H1 (cell line): Measurements from ENCODE around the gene MGAT5.

Experiments used
- CBX5 ChIP-seq: fragments of 300-800, 300-1000 bp; sonication (generic); IDR thresholded peaks from 2 replicates; pipeline ENCODE4 v1.7.1; 2016; ENCODE audit warnings: antibody characterized with exemption, low read length, low read depth
- CTCF ChIP-seq, 3 experiments: IDR thresholded peaks; 1 replicate in 2 of 3; 2 replicates in 1 of 3; pipeline versions ENCODE4 v1.5.1 to v1.6.1; 2011; ENCODE audit warnings: low read length in 3 of 3, mild to moderate bottlenecking in 3 of 3, inconsistent platforms in 2 of 3, low read depth in 1 of 3, moderate library complexity in 1 of 3; ENCODE audit not compliant: insufficient read depth in 1 of 3; ENCODE audit errors: control extremely low read depth in 1 of 3
- GTF2F1 ChIP-seq: IDR thresholded peaks from 2 replicates; pipeline ENCODE4 v1.6.1; 2012; ENCODE audit warnings: low read depth, low read length, improper control_type of control experiment, borderline replicate concordance
- HDAC2 ChIP-seq, 2 experiments: fragments of 300-600 bp in 1 of 2; sonication (generic) in 1 of 2; IDR thresholded peaks; 2 replicates each; pipeline ENCODE4 v1.6.1; 2011 to 2012; ENCODE audit warnings: low read depth in 2 of 2, low read length in 2 of 2, mild to moderate bottlenecking in 2 of 2, moderate library complexity in 2 of 2, borderline replicate concordance in 1 of 2, inconsistent platforms in 1 of 2
- POLR2A ChIP-seq, 2 experiments: IDR thresholded peaks; 1 replicate in 1 of 2; 2 replicates in 1 of 2; pipeline ENCODE4 v1.6.1; 2011; ENCODE audit warnings: low read depth in 2 of 2, low read length in 2 of 2, mild to moderate bottlenecking in 2 of 2; ENCODE audit errors: control extremely low read depth in 1 of 2
- POLR2AphosphoS5 ChIP-seq: IDR thresholded peaks from 2 replicates; pipeline ENCODE4 v1.6.1; 2011; ENCODE audit warnings: low read depth, low read length
- RAD21 ChIP-seq, 2 experiments: IDR thresholded peaks in 1 of 2; conservative IDR thresholded peaks in 1 of 2; 2 replicates each; pipeline ENCODE4 v1.6.1; 2011; ENCODE audit warnings: low read depth in 2 of 2, low read length in 2 of 2, improper control_type of control experiment in 1 of 2, inconsistent platforms in 1 of 2, mild to moderate bottlenecking in 1 of 2, moderate library complexity in 1 of 2
- RNF2 ChIP-seq: fragments of 200-900, 300-1000 bp; sonication (generic); IDR thresholded peaks from 2 replicates; pipeline ENCODE4 v1.7.1; 2016; ENCODE audit warnings: borderline replicate concordance, low read depth, mild to moderate bottlenecking, antibody characterized with exemption, low read length; ENCODE audit not compliant: poor library complexity, severe bottlenecking; ENCODE audit errors: missing control alignments
- TEAD4 ChIP-seq: IDR thresholded peaks from 2 replicates; pipeline ENCODE4 v1.6.1; 2012; ENCODE audit warnings: low read depth, low read length, inconsistent platforms, mixed read lengths
- USF2 ChIP-seq: IDR thresholded peaks from 2 replicates; pipeline ENCODE4 v1.6.1; 2011; ENCODE audit warnings: low read length, improper control_type of control experiment
- ZNF274 ChIP-seq: IDR thresholded peaks from 2 replicates; pipeline ENCODE4 v1.7.0; 2012; ENCODE audit warnings: low read length, borderline replicate concordance; ENCODE audit errors: extremely low read depth
- TF ChIP-seq, protein P1 (sequence below): IDR thresholded peaks from 2 replicates; pipeline ENCODE4 v1.6.1; 2012; ENCODE audit warnings: inconsistent platforms

DNA sequence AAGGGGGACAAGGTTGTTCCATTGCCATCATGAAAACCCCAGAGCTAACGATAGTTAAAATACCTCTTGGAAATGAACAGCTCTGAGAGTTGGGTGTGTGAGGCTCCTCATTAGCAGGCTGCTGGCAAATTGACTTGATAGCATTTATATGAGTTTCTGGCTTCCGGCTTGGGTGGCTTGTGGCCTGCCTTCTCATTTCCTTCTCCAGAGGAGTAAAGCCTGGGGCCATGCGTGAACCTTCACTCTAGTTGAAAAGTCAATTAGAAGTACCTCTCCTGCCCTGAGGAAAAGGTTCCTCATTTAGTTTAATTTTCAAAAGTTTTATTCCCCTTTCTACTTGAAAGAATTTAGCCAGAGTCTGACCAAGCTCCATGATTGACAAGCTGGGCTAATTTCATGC lies 67.1 kb downstream of the MGAT5 start:
- TF ChIP-seq RAD21 (IDR thresholded peaks at IDR 0.05 in 1 of 2, conservative IDR thresholded peaks at IDR 0.05 in 1 of 2; ENCODE audit: low read depth in 2 of 2, low read length in 2 of 2) (no peak), POLR2A (IDR thresholded peaks at IDR 0.05; ENCODE audit: control extremely low read depth in 1 of 2, low read depth in 2 of 2, low read length in 2 of 2) (no peak), POLR2AphosphoS5 (no peak), CTCF (IDR thresholded peaks at IDR 0.05; ENCODE audit: control extremely low read depth in 1 of 3, insufficient read depth in 1 of 3, low read depth in 1 of 3, low read length in 3 of 3) (no peak), ZNF274 (no peak), TEAD4 (no peak), USF2 (no peak), CBX5 (no peak), HDAC2 (IDR thresholded peaks at IDR 0.05; ENCODE audit: borderline replicate concordance in 1 of 2, low read depth in 2 of 2, low read length in 2 of 2) (no peak), RNF2 (no peak), GTF2F1 (no peak)
- TF ChIP-seq, protein P1, sequence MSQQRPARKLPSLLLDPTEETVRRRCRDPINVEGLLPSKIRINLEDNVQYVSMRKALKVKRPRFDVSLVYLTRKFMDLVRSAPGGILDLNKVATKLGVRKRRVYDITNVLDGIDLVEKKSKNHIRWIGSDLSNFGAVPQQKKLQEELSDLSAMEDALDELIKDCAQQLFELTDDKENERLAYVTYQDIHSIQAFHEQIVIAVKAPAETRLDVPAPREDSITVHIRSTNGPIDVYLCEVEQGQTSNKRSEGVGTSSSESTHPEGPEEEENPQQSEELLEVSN: no peak
